Activated effector memory CD4-positive, alpha-beta T cell treated with anti-CD3 and anti-CD28 coated beads, Interleukin-2, amount 50 U/mL, for 16 hours (primary cell): ENCODE data around the gene PAIP2B.
"Not testable (repeated sequence)": the region's sequence is repeated elsewhere in the genome, so short reads cannot be mapped to it uniquely, and the experiment has no call there.

ENCODE experiments used
- DNase-seq: peaks from one replicate; pipeline ENCODE4 v3.0.0-alpha.2; 2020

PAIP2B gene

GRCh38 chr2:71226965-71227560 is at the start of gene PAIP2B:
Gene PAIP2B, minus strand, starts transcription at chr2:71227103. Its CDS starts 24,514 bp downstream, at chr2:71202589.
- peak; percentile 99 for DNase-seq

- DNase-seq, result no peak
Observed at GRCh38 chr2:71275939-71276310, 49.0 kb upstream of the PAIP2B start.

GRCh38 chr2:71269511-71270090 is 42.7 kb upstream of the PAIP2B start:
- DNase-seq, result no peak

GRCh38 chr2:71263386-71263785 is 36.5 kb upstream of the PAIP2B start:
- DNase-seq, result no peak

GRCh38 chr2:71261534-71261933 is 34.6 kb upstream of the PAIP2B start:
- DNase-seq, result no peak

GRCh38 chr2:71256421-71256820 is 29.5 kb upstream of the PAIP2B start:
- no peak for DNase-seq

GRCh38 chr2:71254776-71255175 is 27.9 kb upstream of the PAIP2B start:
- no peak for DNase-seq

- no peak for DNase-seq
Observed at GRCh38 chr2:71254078-71254477, 27.2 kb upstream of the PAIP2B start.

GRCh38 chr2:71253476-71253875 is 26.6 kb upstream of the PAIP2B start:
- no peak for DNase-seq

- DNase-seq, result no peak
Observed at GRCh38 chr2:71252862-71253261, 26.0 kb upstream of the PAIP2B start.

GRCh38 chr2:71250935-71251334 is 24.0 kb upstream of the PAIP2B start:
- no peak for DNase-seq

GRCh38 chr2:71244302-71244660 is 17.4 kb upstream of the PAIP2B start:
- DNase-seq, result no peak

GRCh38 chr2:71243634-71244301 is 16.9 kb upstream of the PAIP2B start:
- no peak for DNase-seq

GRCh38 chr2:71240794-71241193 is 13.9 kb upstream of the PAIP2B start:
- no peak for DNase-seq

GRCh38 chr2:71238089-71238488 is 11.2 kb upstream of the PAIP2B start:
- no peak for DNase-seq

GRCh38 chr2:71235930-71236587 is 9.2 kb upstream of the PAIP2B start:
- DNase-seq, result no peak

- not testable (repeated sequence) for DNase-seq
Observed at GRCh38 chr2:71233072-71233471, 6.2 kb upstream of the PAIP2B start.

GRCh38 chr2:71226096-71226964 is 573 bp downstream of the PAIP2B start:
- DNase-seq, result peak; percentile 73

GRCh38 chr2:71224935-71225334 is 2.0 kb downstream of the PAIP2B start:
- no peak for DNase-seq

- no peak for DNase-seq
Observed at GRCh38 chr2:71224457-71224856, 2.4 kb downstream of the PAIP2B start.

GRCh38 chr2:71223767-71224333 is 3.1 kb downstream of the PAIP2B start:
- no peak for DNase-seq

- no peak for DNase-seq
Observed at GRCh38 chr2:71220743-71221142, 6.2 kb downstream of the PAIP2B start.

- no peak for DNase-seq
Observed at GRCh38 chr2:71216501-71216900, 10.4 kb downstream of the PAIP2B start.
